ENCODE data around the gene GALNT9.
"Not testable (repeated sequence)": the region's sequence is repeated elsewhere in the genome, so short reads cannot be mapped to it uniquely, and the experiment has no call there.

GALNT9 gene

GRCh38 chr12:132251310-132251709 lies 78.1 kb downstream of the GALNT9 start:
- peaks cover 4% of the 10 kb centered on the region for H3K27me3 Mint-ChIP-seq
- H3K27ac Mint-ChIP-seq = no peak overlapping the region
- no peak overlapping the region for H3K4me3 Mint-ChIP-seq
- no peaks in the 10 kb centered on the region for H3K36me3 Mint-ChIP-seq (ENCODE audit: low read depth)
- H3K4me1 Mint-ChIP-seq (ENCODE audit: low read depth) = no peaks in the 10 kb centered on the region
- H3K9me3 Mint-ChIP-seq = no peaks in the 10 kb centered on the region

DNA sequence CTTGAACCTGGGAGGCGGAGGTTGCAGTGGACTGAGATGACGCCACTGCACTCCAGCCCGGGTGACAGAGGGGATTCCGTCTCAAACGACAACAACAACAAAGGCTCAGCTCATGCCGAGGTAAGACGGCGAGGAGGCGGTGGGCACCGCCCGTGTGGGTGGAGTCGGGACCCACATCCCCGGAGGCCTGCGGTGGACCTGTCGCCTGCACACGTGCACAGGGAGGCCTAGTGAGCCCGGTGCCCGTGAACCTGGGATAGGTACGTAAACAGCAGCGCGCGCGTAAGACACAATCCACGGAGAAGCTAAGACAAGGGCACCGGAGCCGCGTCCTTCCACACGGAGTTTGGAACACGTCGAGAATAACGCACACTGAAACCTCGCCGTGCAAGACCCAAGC lies 78.7 kb downstream of the GALNT9 start:
- Mint-ChIP-seq H3K27me3 (peaks cover 4% of the 10 kb centered on the region), H3K4me3 (no peak overlapping the region), H3K4me1 (ENCODE audit: low read depth) (no peaks in the 10 kb centered on the region), H3K9me3 (no peaks in the 10 kb centered on the region), H3K36me3 (ENCODE audit: low read depth) (no peaks in the 10 kb centered on the region), H3K27ac (no peak overlapping the region)

GRCh38 chr12:132249689-132250478 lies 79.5 kb downstream of the GALNT9 start:
- Mint-ChIP-seq H3K27ac (no peak overlapping the region), H3K4me1 (ENCODE audit: low read depth) (no peaks in the 10 kb centered on the region), H3K36me3 (ENCODE audit: low read depth) (no peaks in the 10 kb centered on the region), H3K27me3 (peaks cover 4% of the 10 kb centered on the region), H3K9me3 (no peaks in the 10 kb centered on the region), H3K4me3 (no peak overlapping the region)

DNA sequence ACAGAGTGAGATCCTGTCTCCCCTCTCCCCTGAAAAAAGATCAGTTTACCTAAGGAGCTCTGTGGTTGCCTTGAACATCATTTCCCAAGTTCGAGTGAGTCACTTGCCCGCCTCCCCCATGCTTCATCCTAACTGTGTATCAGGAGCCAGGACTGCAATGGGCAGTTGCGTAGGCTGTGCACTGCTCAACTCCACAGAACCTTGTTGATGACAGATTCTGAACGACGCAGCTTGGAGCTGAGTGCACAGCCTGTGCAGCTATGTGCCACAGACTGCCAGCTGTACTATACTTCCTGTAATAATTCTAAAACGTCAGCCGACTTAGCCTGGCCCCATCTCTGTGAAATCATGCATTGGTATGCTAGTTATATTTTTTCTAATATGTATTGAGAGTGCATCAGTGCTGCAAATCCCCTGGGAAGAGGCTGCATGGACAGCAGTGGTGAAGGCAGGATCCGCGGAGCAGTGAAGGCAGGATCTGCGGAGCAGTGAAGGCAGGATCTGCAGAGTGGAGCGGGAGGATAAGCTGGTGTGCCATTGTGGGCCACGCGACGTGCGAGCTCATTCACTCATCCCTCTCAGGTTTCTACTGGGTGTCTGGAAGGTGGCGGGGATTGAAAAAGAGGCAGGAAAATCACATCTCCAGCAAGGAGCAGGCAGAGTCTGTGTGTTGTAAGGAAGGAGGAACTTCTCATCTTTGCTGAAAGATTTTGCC lies 80.8 kb downstream of the GALNT9 start:
- no peaks in the 10 kb centered on the region for H3K4me1 Mint-ChIP-seq (ENCODE audit: low read depth)
- no peaks in the 10 kb centered on the region for H3K9me3 Mint-ChIP-seq
- H3K27ac Mint-ChIP-seq = no peak overlapping the region
- no peak overlapping the region for H3K4me3 Mint-ChIP-seq
- H3K36me3 Mint-ChIP-seq (ENCODE audit: low read depth) = no peaks in the 10 kb centered on the region
- H3K27me3 Mint-ChIP-seq = peaks cover 4% of the 10 kb centered on the region

DNA sequence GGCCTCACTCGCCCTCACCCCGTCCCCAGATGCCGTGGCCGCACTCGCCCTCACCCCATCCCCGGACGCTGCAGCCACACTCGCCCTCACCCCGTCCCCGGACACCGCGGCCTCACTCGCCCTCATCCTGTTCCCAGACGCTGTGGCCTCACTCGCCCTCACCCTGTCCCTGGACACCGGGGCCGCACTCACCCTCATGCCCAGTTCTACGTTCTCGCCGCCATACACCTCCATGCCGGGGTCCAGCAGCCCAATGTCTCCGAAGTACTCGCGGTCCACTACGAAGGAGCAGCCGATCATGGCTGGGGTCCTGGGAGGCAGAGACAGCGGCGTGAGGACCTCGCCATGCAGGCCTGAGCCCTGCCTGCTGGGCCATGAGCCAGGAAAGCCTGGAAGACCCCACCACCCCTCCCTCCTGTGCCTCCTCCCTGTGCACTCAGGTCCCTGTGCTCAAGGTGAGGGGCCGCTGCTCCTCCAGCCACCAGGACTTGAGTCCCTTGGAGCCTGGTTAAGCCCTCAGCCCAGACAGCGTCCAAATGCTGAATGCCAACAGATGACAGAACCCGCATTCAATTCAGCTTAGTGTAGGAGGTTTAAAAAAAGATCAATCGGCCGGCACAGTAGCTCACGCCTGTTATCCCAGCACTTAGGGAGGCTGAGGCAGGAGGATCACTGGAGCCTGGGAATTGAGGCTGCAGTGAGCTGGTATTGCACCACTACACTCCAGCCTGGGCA lies 81.5 kb downstream of the GALNT9 start:
- Mint-ChIP-seq H3K27me3 (peaks cover 4% of the 10 kb centered on the region), H3K9me3 (no peaks in the 10 kb centered on the region), H3K27ac (no peak overlapping the region), H3K36me3 (ENCODE audit: low read depth) (no peaks in the 10 kb centered on the region), H3K4me3 (no peak overlapping the region), H3K4me1 (ENCODE audit: low read depth) (no peaks in the 10 kb centered on the region)

GRCh38 chr12:132246997-132247717 lies 82.2 kb downstream of the GALNT9 start:
- Mint-ChIP-seq H3K9me3 (no peaks in the 10 kb centered on the region), H3K4me1 (ENCODE audit: low read depth) (no peaks in the 10 kb centered on the region), H3K36me3 (ENCODE audit: low read depth) (no peaks in the 10 kb centered on the region), H3K4me3 (no peak overlapping the region), H3K27me3 (peaks cover 4% of the 10 kb centered on the region), H3K27ac (no peak overlapping the region)

- H3K4me1 Mint-ChIP-seq (ENCODE audit: low read depth) = no peaks in the 10 kb centered on the region
- H3K4me3 Mint-ChIP-seq = no peak overlapping the region
- peaks cover 4% of the 10 kb centered on the region for H3K27me3 Mint-ChIP-seq
- H3K27ac Mint-ChIP-seq = no peak overlapping the region
- H3K36me3 Mint-ChIP-seq (ENCODE audit: low read depth) = no peaks in the 10 kb centered on the region
- H3K9me3 Mint-ChIP-seq = no peaks in the 10 kb centered on the region
Observed at GRCh38 chr12:132245521-132246101, 83.8 kb downstream of the GALNT9 start.

DNA sequence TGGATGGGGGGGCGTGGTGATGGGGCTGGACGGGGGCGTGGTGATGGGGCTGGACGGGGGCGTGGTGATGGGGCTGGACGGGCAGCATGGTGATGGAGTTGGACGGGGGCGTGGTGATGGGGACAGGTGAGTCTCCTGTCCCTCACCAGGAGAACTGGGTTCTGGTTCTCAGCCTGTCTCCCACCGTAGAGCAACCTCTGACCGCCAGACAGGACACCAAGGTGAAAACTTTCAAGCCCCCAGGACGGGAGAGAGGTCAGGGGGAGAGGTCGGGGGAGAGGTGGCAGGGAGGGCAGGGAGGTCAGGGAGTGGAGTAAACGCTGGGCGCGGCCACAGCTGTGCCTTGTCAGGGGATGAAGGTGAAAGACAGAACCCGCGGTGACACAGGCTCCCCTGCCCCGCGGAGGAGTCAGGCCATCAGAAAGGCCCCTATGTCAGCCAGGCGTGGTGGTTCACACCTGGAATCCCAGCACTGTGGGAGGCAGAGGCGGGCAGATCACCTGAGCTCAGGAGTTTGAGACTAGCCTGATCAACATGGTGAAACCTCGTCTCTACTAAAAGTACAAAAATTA lies 84.6 kb downstream of the GALNT9 start:
- Mint-ChIP-seq H3K4me3 (no peak overlapping the region), H3K9me3 (no peaks in the 10 kb centered on the region), H3K27me3 (peaks cover 4% of the 10 kb centered on the region), H3K36me3 (ENCODE audit: low read depth) (no peaks in the 10 kb centered on the region), H3K27ac (no peak overlapping the region), H3K4me1 (ENCODE audit: low read depth) (no peaks in the 10 kb centered on the region)

GRCh38 chr12:132243596-132244310 lies 85.6 kb downstream of the GALNT9 start:
- H3K27ac Mint-ChIP-seq = no peak overlapping the region
- no peak overlapping the region for H3K4me3 Mint-ChIP-seq
- H3K4me1 Mint-ChIP-seq (ENCODE audit: low read depth) = no peaks in the 10 kb centered on the region
- H3K9me3 Mint-ChIP-seq = no peaks in the 10 kb centered on the region
- H3K36me3 Mint-ChIP-seq (ENCODE audit: low read depth) = no peaks in the 10 kb centered on the region
- H3K27me3 Mint-ChIP-seq = peaks cover 4% of the 10 kb centered on the region

GRCh38 chr12:132243171-132243570 lies 86.2 kb downstream of the GALNT9 start:
- H3K4me1 Mint-ChIP-seq (ENCODE audit: low read depth); H3K4me3 Mint-ChIP-seq; H3K27ac Mint-ChIP-seq; H3K27me3 Mint-ChIP-seq; H3K9me3 Mint-ChIP-seq; H3K36me3 Mint-ChIP-seq (ENCODE audit: low read depth): not testable (repeated sequence)

GRCh38 chr12:132240669-132241007 lies 88.8 kb downstream of the GALNT9 start:
- H3K27ac Mint-ChIP-seq; H3K9me3 Mint-ChIP-seq; H3K27me3 Mint-ChIP-seq; H3K4me1 Mint-ChIP-seq (ENCODE audit: low read depth); H3K4me3 Mint-ChIP-seq; H3K36me3 Mint-ChIP-seq (ENCODE audit: low read depth): not testable (repeated sequence)

DNA sequence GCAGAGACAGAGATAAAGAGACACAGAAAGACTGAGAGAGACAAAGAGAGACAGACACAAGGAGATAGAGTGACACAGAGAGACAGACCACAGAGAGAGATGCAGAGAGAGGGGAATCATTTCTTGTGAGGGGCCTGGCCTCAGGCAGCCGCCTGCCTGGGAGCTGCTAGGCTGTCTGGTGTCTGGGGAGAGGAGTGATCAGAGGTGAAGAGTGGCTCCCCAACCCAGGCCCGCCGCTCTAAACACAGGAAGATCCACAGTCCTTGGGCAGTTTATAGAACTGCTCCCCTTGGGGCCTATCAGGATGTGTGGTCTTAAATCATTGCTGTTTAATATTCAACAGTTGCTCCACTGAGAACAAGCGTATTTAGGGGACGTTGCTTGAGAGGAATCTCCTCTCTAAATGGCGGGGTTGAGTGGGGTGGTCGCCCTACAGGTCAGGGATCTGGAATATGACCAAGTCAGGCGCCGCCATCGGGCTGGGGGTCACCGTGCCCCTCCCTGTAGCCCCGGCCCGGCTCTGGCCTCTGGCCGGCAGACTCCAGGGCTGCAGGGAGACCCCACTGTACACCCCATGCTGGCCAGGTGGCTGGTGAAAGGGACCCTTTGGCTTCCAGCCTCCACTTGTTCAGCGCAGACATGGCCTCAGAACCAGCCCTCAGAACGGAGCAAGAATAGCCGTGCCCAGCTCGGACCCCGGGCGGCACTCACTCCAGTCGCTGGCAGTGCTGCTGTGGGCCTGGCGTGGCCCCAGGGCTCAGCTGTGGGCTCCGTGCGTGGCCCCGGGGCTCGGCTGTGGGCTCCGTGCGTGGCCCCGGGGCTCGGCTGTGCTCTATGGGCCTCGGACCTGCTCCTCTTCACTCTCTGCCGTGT lies 89.4 kb downstream of the GALNT9 start:
- no peak overlapping the region for H3K27ac Mint-ChIP-seq
- no peaks in the 10 kb centered on the region for H3K27me3 Mint-ChIP-seq
- no peaks in the 10 kb centered on the region for H3K4me1 Mint-ChIP-seq (ENCODE audit: low read depth)
- H3K9me3 Mint-ChIP-seq = no peaks in the 10 kb centered on the region
- H3K36me3 Mint-ChIP-seq (ENCODE audit: low read depth) = no peaks in the 10 kb centered on the region
- no peak overlapping the region for H3K4me3 Mint-ChIP-seq

DNA sequence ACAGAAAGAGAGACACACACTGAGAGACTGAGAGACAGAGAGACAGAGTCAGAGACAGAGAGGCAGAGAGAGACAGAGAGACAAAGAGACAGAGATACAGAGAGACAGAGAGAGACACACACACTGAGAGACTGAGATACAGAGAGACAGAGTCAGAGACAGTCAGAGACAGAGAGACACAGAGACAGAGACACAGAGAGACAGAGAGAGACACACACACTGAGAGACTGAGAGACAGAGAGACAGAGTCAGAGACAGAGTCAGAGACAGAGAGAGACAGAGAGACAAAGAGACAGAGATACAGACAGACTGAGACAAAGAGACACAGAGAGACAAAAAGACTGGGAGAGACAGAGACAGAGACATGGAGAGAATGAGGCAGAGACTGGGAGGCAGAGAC lies 90.0 kb downstream of the GALNT9 start:
- Mint-ChIP-seq H3K36me3 (ENCODE audit: low read depth) (no peaks in the 10 kb centered on the region), H3K27ac (no peak overlapping the region), H3K4me3 (no peak overlapping the region), H3K27me3 (no peaks in the 10 kb centered on the region), H3K4me1 (ENCODE audit: low read depth) (no peaks in the 10 kb centered on the region), H3K9me3 (no peaks in the 10 kb centered on the region)
